A673 (cell line): ENCODE results near the gene OR4S2. TPM values are rescaled to one million over a fixed set of nuclear protein-coding genes. Genes with fewer than 3 reads are reported as not detected.

Source experiments
- BruUV-seq: library from RNA; stranded (reverse); fragments of 400-500 nt; replicated peaks from 2 replicates; lab custom pipeline; 2021; lab: Mats Ljungman, UMichigan
- CTCF ChIA-PET: fragments of 300-600 bp; sonication (Branson Sonifier 250); formaldehyde crosslinking; loops from one replicate; lab custom pipeline; 2022; ENCODE audit warnings: antibody characterized with exemption; lab: Charles Lee
- POLR2A ChIA-PET: fragments of 300-600 bp; sonication (Branson Sonifier 250); formaldehyde crosslinking; loops from one replicate; lab custom pipeline; 2022; ENCODE audit warnings: antibody characterized with exemption; ENCODE audit not compliant: low non-redundant PET; lab: Charles Lee
- DNase-seq: peaks from one replicate; pipeline ENCODE4 v3.0.0-alpha.2; 2015; ENCODE audit warnings: low spot score
- H3K27ac ChIP-seq: fragments of 200-600 bp; sonication (generic); 2 replicates; pipeline ENCODE4 v1.5.1; 2016; ENCODE audit warnings: mixed run types, low read depth, mild to moderate bottlenecking, mixed read lengths, antibody characterized with exemption, low read length; ENCODE audit not compliant: poor library complexity, severe bottlenecking
- H3K27me3 ChIP-seq: fragments of 200-600 bp; sonication (generic); replicated peaks from 2 replicates; pipeline ENCODE4 v1.6.1; 2017; ENCODE audit warnings: mixed run types, low read depth, mild to moderate bottlenecking, mixed read lengths, antibody characterized with exemption, low read length; ENCODE audit not compliant: insufficient read depth, poor library complexity
- H3K36me3 ChIP-seq: fragments of 200-600 bp; sonication (generic); 2 replicates; pipeline ENCODE4 v1.6.1; 2016; ENCODE audit warnings: mixed run types, mild to moderate bottlenecking, mixed read lengths, antibody characterized with exemption, low read length; ENCODE audit not compliant: insufficient read depth, poor library complexity, severe bottlenecking
- H3K4me1 ChIP-seq: fragments of 200-600 bp; sonication (generic); 2 replicates; pipeline ENCODE4 v1.6.1; 2017; ENCODE audit warnings: mixed run types, mild to moderate bottlenecking, mixed read lengths, antibody characterized with exemption, low read length; ENCODE audit not compliant: insufficient read depth, poor library complexity, severe bottlenecking
- H3K4me3 ChIP-seq: fragments of 200-600 bp; sonication (generic); 2 replicates; pipeline ENCODE4 v1.5.1; 2016; ENCODE audit warnings: low read depth, mixed run types, mild to moderate bottlenecking, mixed read lengths, low read length; ENCODE audit not compliant: poor library complexity, severe bottlenecking
- H3K9me3 ChIP-seq: fragments of 200-600 bp; sonication (generic); 2 replicates; pipeline ENCODE4 v1.6.1; 2016; ENCODE audit warnings: mixed run types, low read depth, mild to moderate bottlenecking, mixed read lengths, antibody characterized with exemption, low read length; ENCODE audit not compliant: poor library complexity, severe bottlenecking
- EZH2 ChIP-seq: fragments of 200-600 bp; sonication (generic); IDR thresholded peaks from 2 replicates; pipeline ENCODE4 v1.6.1; 2017; ENCODE audit warnings: borderline replicate concordance, low read depth, mild to moderate bottlenecking, mixed read lengths, antibody characterized with exemption, low read length; ENCODE audit not compliant: poor library complexity, severe bottlenecking
- intact Hi-C: fragments of 100-400 bp; cut with micrococcal nuclease; formaldehyde crosslinking; loops from one replicate; pipeline ENCODE4 v1.10.0; 2022; ENCODE audit not compliant: unreplicated experiment
- total RNA-seq: library from RNA; stranded (reverse); gene quantifications from 2 replicates; pipeline ENCODE4 v1.2.3, GENCODE V29; 2021
- TF ChIP-seq, protein P1 (sequence below): fragments of 300-800, 200-600 bp; sonication (generic); conservative IDR thresholded peaks from 2 replicates; pipeline ENCODE4 v1.5.1; 2017; ENCODE audit warnings: low read depth, mild to moderate bottlenecking, antibody characterized with exemption, low read length, moderate library complexity, mixed read lengths

OR4S2 gene
- total RNA-seq, 1 experiment from 2014 or later, result not detected

DNA sequence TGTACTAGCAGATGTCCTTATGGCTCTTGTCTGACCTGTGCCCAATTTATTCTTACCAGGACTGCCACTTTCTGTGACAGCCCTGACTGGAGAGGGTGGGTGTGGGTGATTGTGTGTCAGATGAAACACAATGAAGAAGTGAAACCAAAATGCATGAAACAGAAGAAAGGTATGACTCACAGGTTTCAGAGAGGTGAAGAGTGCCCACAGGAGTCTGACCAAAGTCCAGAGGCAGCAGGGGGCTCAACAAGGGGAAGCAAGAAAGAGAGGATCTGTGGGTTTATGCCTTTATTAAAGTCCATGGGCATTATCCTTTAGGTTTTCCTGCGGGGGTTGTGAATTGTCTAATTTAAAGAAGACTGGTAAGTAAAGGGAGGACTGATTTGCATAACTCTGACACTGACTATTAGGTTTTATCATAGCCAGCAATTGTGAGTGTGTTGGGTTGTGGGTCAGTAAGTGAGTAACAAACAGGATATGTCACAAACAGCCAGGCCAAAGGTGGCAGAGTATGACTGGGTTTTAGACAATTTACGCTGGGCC lies 10.0 kb downstream of the OR4S2 start:
- no peaks in the 10 kb centered on the region for H3K4me1 ChIP-seq
- no peak overlapping the region for H3K4me3 ChIP-seq
- no peaks in the 10 kb centered on the region for H3K9me3 ChIP-seq
- H3K36me3 ChIP-seq, result no peaks in the 10 kb centered on the region
- ChIA-PET CTCF (no interaction called here), POLR2A (no interaction called here)
- DNase-seq, result no peak
- TF ChIP-seq, protein P1, sequence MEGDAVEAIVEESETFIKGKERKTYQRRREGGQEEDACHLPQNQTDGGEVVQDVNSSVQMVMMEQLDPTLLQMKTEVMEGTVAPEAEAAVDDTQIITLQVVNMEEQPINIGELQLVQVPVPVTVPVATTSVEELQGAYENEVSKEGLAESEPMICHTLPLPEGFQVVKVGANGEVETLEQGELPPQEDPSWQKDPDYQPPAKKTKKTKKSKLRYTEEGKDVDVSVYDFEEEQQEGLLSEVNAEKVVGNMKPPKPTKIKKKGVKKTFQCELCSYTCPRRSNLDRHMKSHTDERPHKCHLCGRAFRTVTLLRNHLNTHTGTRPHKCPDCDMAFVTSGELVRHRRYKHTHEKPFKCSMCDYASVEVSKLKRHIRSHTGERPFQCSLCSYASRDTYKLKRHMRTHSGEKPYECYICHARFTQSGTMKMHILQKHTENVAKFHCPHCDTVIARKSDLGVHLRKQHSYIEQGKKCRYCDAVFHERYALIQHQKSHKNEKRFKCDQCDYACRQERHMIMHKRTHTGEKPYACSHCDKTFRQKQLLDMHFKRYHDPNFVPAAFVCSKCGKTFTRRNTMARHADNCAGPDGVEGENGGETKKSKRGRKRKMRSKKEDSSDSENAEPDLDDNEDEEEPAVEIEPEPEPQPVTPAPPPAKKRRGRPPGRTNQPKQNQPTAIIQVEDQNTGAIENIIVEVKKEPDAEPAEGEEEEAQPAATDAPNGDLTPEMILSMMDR, result no peak
- no peak for TF ChIP-seq EZH2
- BruUV-seq, result no TSS peak
- H3K27me3 ChIP-seq, result no peaks in the 10 kb centered on the region
- intact Hi-C loops, result no loop called here
- no peak overlapping the region for H3K27ac ChIP-seq

DNA sequence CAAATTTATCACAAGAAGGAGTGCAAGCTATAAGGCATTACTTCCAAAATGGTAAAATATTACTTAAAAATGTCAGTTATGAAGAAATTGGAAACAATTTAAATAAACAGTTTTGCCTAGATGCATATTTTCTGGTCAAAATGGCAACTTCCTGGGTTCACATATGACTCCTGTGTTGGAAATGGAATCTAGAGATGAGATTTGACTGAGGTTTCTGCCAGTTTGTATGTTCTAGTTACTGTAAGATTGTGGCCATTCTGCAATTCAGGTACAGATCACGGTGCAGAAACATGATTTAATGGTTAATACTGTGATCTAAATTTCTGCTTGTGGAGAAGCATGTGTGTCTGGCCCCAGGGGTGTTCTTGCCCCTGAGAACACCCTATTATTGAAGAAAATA lies 10.5 kb downstream of the OR4S2 start:
- Histone ChIP-seq H3K4me3 (no peak overlapping the region), H3K27me3 (no peaks in the 10 kb centered on the region), H3K4me1 (no peaks in the 10 kb centered on the region), H3K27ac (no peak overlapping the region), H3K9me3 (no peaks in the 10 kb centered on the region), H3K36me3 (no peaks in the 10 kb centered on the region)
- TF ChIP-seq, protein P1, result no peak
- TF ChIP-seq EZH2, result no peak
- intact Hi-C loops, result no loop called here
- CTCF ChIA-PET, result no interaction called here
- no peak for DNase-seq
- POLR2A ChIA-PET, result no interaction called here
- no TSS peak for BruUV-seq

DNA sequence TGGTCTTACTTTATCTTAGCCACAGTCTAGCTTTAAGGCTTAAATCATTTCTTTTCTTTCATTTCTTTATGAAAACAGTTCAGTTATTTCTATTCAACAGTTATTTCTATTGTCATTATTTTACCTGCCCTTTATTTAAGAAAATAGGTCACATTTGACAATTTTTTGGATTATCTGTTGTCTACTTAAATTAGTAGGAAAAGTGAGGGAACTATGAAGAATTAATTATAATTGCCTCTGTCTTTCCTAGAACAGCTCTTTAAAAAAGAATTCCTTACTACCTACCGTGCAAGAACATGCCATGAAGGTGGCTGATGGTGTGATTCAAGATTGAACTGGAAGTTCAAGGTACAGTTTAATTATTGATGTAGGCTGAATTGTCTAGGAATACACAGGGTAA lies 13.8 kb downstream of the OR4S2 start, which contains the start of gene OR4C6:
Gene OR4C6 (plus strand): TSS at position 301 of the 400 bp plus-strand sequence. CDS start 2,966 bp downstream, outside the sequence.
- intact Hi-C loops, result no loop called here
- no TSS peak for BruUV-seq
- POLR2A ChIA-PET, result no interaction called here
- H3K9me3 ChIP-seq, result peaks cover 10% of the 10 kb centered on the region
- DNase-seq, result no peak
- no peak within 1 kb of the TSS for H3K4me3 ChIP-seq
- CTCF ChIA-PET, result no interaction called here
- TF ChIP-seq, protein P1, result no peak
- no peak for TF ChIP-seq EZH2
- H3K36me3 ChIP-seq, result no peaks in the 10 kb centered on the region
- H3K27ac ChIP-seq, result no peak within 1 kb of the TSS
- no peaks in the 10 kb centered on the region for H3K27me3 ChIP-seq
- H3K4me1 ChIP-seq, result no peaks in the 10 kb centered on the region
